Dermis blood vessel endothelial cell (primary cell): ENCODE measurements around the gene PRCD. TPM values are rescaled to one million over a fixed set of nuclear protein-coding genes. Genes with fewer than 3 reads are reported as not detected.

Experiments
- DNase-seq: peaks from one replicate; pipeline ENCODE4 v3.0.0; 2010
- total RNA-seq: library from RNA; depleted of rRNA; stranded (reverse); fragments of >200 nt; gene quantifications from 2 replicates; pipeline ENCODE4 v1.2.3, GENCODE V29; 2014

PRCD gene
- total RNA-seq, 1 donor from 2014 or later = 0.68 TPM

GRCh38 chr17:76572201-76572910 is 32.5 kb downstream of the PRCD start:
- DNase-seq = no peak

GRCh38 chr17:76573096-76573495 is 33.3 kb downstream of the PRCD start:
- no peak for DNase-seq

GRCh38 chr17:76574166-76574565 is 34.3 kb downstream of the PRCD start:
- no peak for DNase-seq

- no peak for DNase-seq
Measured at GRCh38 chr17:76575570-76575969, 35.7 kb downstream of the PRCD start.

GRCh38 chr17:76576189-76576588 is 36.3 kb downstream of the PRCD start:
- DNase-seq = no peak

DNA sequence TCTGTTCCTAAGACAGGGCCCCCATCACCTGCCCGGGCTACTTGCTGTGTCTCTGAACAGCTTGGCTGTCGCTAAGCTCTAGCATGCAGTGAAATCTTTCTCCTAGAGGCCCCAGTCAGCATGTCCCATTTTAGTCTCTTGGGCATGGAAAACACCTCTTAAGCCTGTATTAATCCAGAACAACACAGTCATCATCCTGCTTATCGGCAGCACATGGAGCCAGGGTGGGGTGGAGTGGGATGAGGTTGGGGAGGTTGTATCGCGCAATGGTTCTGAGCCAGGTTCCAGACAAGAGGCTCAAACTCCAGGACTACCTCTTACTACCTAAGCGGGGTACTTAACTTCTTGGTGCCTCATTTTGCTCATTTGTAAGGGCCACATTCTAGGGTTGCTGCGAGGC is 38.0 kb downstream of the PRCD start:
- DNase-seq = no peak

GRCh38 chr17:76578376-76578775 is 38.5 kb downstream of the PRCD start:
- DNase-seq = no peak

GRCh38 chr17:76579281-76579680 is 39.4 kb downstream of the PRCD start:
- DNase-seq = no peak

- DNase-seq = no peak
Measured at GRCh38 chr17:76581515-76581914, 41.7 kb downstream of the PRCD start.

- DNase-seq = no peak
Measured at GRCh38 chr17:76582660-76583059, 42.8 kb downstream of the PRCD start.

GRCh38 chr17:76584427-76585032 is 44.7 kb downstream of the PRCD start:
- DNase-seq = no peak

GRCh38 chr17:76585033-76585648 is 45.3 kb downstream of the PRCD start:
- DNase-seq = peak; percentile 23

DNA sequence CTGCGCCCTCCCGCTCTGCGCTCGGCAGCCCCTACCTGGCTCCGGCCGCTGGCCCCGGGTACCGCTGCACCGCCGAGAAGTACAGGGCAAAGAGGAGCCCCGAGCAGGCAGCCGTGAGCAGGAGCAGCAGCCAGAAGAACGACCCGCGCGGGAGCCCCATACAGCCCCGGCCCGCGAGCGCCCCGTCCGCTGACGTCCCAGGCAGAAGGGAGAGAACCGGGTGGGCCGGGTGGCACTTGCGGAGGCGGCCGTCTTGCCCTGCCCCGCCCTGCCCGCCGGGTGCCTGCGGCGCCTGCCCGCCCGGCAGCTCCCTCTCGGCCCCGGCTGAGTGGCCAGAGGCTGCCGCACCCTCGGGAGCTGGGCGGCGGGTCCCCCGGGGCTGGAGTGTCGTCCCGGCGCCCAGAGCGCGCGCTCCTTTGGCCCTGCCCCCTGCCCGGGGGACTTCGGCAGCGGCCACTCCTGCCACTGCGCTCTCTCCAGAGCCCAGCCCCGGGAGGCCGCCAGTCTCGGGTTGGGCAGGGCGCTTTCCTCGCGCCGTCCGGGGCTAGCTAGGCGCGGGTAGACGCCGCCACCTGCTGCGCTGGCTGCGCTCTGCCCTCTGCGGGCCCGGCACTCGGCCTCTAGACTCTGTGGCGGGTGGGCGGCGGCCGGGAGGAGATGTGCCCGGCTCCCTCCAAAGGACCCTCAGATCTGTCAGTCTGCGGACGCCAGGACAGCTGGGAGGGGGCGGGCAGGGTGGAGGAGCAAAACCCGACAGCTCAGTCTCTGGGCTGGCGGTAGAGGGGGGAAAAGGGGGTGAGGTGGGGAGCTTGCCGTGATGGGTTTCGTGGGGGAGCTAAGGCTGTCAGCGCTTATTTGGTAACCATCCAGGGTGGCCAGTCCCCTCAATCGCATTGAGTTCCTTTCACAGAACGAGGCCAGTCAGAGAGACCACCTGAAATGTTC is 46.1 kb downstream of the PRCD start, which contains the start of gene ST6GALNAC2:
Gene ST6GALNAC2 (minus strand): TSS at position 212 of the 945 bp plus-strand sequence. CDS start 52 bp downstream, at position 160.
- peak; percentile 70 for DNase-seq

DNA sequence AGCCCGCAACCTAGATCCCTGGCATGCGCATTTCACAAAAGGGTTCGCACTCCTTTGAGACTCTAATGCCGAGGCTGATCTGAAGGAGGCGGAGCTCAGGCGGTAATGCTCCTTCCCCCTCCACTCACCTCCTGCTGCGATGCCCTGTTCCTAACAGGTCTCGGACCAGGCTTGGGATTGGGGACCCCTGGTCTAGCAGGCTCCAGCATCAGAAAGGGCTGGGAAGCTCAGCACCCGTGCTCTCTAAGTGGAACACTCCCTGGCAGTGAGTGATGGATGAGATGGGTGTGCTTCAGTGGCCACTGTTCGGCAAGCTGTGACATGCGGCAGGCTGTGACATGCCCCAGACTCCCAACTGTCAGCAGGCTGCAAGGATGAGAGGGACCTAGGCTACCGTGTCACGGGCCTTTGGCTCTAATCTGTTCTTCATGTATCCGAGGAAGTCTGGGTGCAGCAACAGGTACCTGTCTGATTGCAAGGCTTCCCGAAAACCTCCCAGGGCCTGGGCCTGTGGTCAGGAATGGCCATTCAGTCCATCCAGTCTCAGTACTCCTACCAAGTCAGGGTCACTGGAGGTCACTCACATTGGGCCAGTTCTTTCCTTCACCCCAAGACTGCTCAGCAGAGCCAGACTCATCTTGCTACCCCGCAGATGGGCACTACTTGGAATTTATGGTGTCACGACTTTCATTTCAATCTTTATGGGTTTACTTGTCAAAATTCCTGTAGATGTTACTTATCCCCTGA is 47.1 kb downstream of the PRCD start:
- no peak for DNase-seq

GRCh38 chr17:76588182-76588581 is 48.3 kb downstream of the PRCD start:
- no peak for DNase-seq

- no peak for DNase-seq
Measured at GRCh38 chr17:76593384-76593826, 53.6 kb downstream of the PRCD start.

GRCh38 chr17:76593959-76594358 is 54.1 kb downstream of the PRCD start:
- no peak for DNase-seq

DNA sequence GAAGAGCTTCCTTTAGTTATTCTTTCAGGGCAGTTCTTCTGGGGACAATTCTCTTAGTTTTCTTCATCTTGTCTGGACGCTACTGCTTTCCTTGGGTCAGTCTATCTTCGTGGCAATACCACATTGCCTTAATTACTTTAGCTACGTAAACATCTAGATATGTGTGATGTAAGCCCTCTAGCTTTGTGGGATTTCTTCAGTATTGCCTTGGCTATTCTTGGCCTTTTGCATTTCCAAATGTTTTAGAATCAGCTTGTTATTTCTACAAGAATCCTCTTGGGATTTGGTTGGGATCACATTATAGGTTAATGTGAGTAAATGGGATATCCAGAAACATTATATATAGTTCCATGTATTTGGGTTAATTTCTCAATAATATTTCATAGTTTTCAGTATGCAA is 54.8 kb downstream of the PRCD start:
- no peak for DNase-seq
